HUDEP-2 (cell line): Measurements from ENCODE around the gene YAP1.

Experiments
- DNase-seq, 76 experiments: peaks; one replicate each; lab custom pipeline; 2025; ENCODE audit not compliant: unreplicated experiment in 76 of 76; lab: John Stamatoyannopoulos, UW

YAP1 gene

GRCh38 chr11:102116453-102117205 is 6.4 kb downstream of the YAP1 start:
- no peak for DNase-seq

- DNase-seq, result no peak
Observed at GRCh38 chr11:102117472-102118113, 7.3 kb downstream of the YAP1 start.

- DNase-seq, result no peak
Observed at GRCh38 chr11:102118937-102119336, 8.7 kb downstream of the YAP1 start.

GRCh38 chr11:102119997-102120396 is 9.8 kb downstream of the YAP1 start:
- no peak for DNase-seq

- DNase-seq, result no peak
Observed at GRCh38 chr11:102120437-102120973, 10.3 kb downstream of the YAP1 start.

- DNase-seq, result no peak
Observed at GRCh38 chr11:102121329-102121728, 11.1 kb downstream of the YAP1 start.

- no peak for DNase-seq
Observed at GRCh38 chr11:102134597-102134996, 24.4 kb downstream of the YAP1 start.

GRCh38 chr11:102135256-102135655 is 25.0 kb downstream of the YAP1 start:
- no peak for DNase-seq

GRCh38 chr11:102138223-102138622 is 28.0 kb downstream of the YAP1 start:
- no peak for DNase-seq

- DNase-seq, result no peak
Observed at GRCh38 chr11:102138670-102139069, 28.4 kb downstream of the YAP1 start.

- no peak for DNase-seq
Observed at GRCh38 chr11:102139081-102139498, 28.8 kb downstream of the YAP1 start.

- DNase-seq, result no peak
Observed at GRCh38 chr11:102142333-102142732, 32.1 kb downstream of the YAP1 start.

- DNase-seq, result no peak
Observed at GRCh38 chr11:102143867-102144266, 33.6 kb downstream of the YAP1 start.

GRCh38 chr11:102144357-102145355 is 34.4 kb downstream of the YAP1 start:
- DNase-seq, result no peak

GRCh38 chr11:102147015-102147414 is 36.8 kb downstream of the YAP1 start:
- no peak for DNase-seq

- DNase-seq, result no peak
Observed at GRCh38 chr11:102147632-102148031, 37.4 kb downstream of the YAP1 start.

GRCh38 chr11:102148059-102148458 is 37.8 kb downstream of the YAP1 start:
- DNase-seq, result no peak

- DNase-seq, result no peak
Observed at GRCh38 chr11:102151784-102152525, 41.7 kb downstream of the YAP1 start.

- no peak for DNase-seq
Observed at GRCh38 chr11:102153082-102153481, 42.8 kb downstream of the YAP1 start.

- no peak for DNase-seq
Observed at GRCh38 chr11:102154806-102155205, 44.6 kb downstream of the YAP1 start.
